Loucy (cell line): ENCODE results near the gene LTBR.

Experiments
- H2AFZ ChIP-seq: fragments of 200-600 bp; sonication (generic); 2 replicates; pipeline ENCODE4 v1.6.0; 2016; ENCODE audit warnings: antibody characterized with exemption, mild to moderate bottlenecking, low read length, moderate library complexity
- H3F3A ChIP-seq: fragments of 200-600 bp; 2 replicates; pipeline ENCODE4 v1.6.0; 2016; ENCODE audit warnings: antibody characterized with exemption, low read depth, mild to moderate bottlenecking
- H3K27me3 ChIP-seq: fragments of 200-600 bp; sonication (generic); 2 replicates; pipeline ENCODE4 v1.6.1; 2014; ENCODE audit warnings: low read length, mild to moderate bottlenecking; ENCODE audit not compliant: insufficient read depth, poor library complexity, severe bottlenecking
- H3K36me3 ChIP-seq: fragments of 200-600 bp; sonication (generic); 2 replicates; pipeline ENCODE4 v1.6.1; 2016; ENCODE audit warnings: low read length; ENCODE audit not compliant: insufficient read depth
- H3K4me1 ChIP-seq: fragments of 200-600 bp; sonication (generic); 2 replicates; pipeline ENCODE4 v1.5.1; 2014; ENCODE audit warnings: low read length, mild to moderate bottlenecking; ENCODE audit not compliant: insufficient read depth, poor library complexity, severe bottlenecking
- H3K4me2 ChIP-seq: fragments of 200-600 bp; sonication (generic); 2 replicates; pipeline ENCODE4 v1.6.0; 2014; ENCODE audit warnings: antibody characterized with exemption, low read length, low read depth, mild to moderate bottlenecking; ENCODE audit not compliant: poor library complexity, severe bottlenecking
- H3K4me3 ChIP-seq: fragments of 200-600 bp; sonication (generic); 2 replicates; pipeline ENCODE4 v1.5.1; 2014; ENCODE audit warnings: low read length, mild to moderate bottlenecking, mixed read lengths; ENCODE audit not compliant: poor library complexity, severe bottlenecking
- H3K79me2 ChIP-seq: fragments of 200-600 bp; sonication (generic); 2 replicates; pipeline ENCODE4 v1.6.1; 2014; ENCODE audit warnings: low read length; ENCODE audit not compliant: insufficient read depth
- H3K9ac ChIP-seq: fragments of 200-600 bp; sonication (generic); 2 replicates; pipeline ENCODE4 v1.6.0; 2014; ENCODE audit warnings: mild to moderate bottlenecking, low read depth, low read length, moderate library complexity; ENCODE audit not compliant: poor library complexity, severe bottlenecking
- H3K9me2 ChIP-seq: fragments of 200-600 bp; sonication (generic); replicated peaks from 2 replicates; pipeline ENCODE4 v1.6.1; 2016; ENCODE audit warnings: low read depth, low read length, mixed read lengths
- H3K9me3 ChIP-seq: fragments of 200-600 bp; sonication (generic); 2 replicates; pipeline ENCODE4 v1.6.1; 2014; ENCODE audit warnings: mild to moderate bottlenecking, antibody characterized with exemption, low read length, low read depth; ENCODE audit not compliant: insufficient read depth
- H4K20me1 ChIP-seq: fragments of 200-600 bp; sonication (generic); 2 replicates; pipeline ENCODE4 v1.6.0; 2014; ENCODE audit warnings: antibody characterized with exemption, low read length, mild to moderate bottlenecking; ENCODE audit not compliant: insufficient read depth, poor library complexity, severe bottlenecking
- CTCF ChIP-seq: fragments of 200-600 bp; sonication (generic); conservative IDR thresholded peaks from 2 replicates; pipeline ENCODE4 v1.5.1; 2014; ENCODE audit warnings: mild to moderate bottlenecking, antibody characterized with exemption, low read length
- EZH2phosphoT487 ChIP-seq: fragments of 200-600 bp; IDR thresholded peaks from 2 replicates; pipeline ENCODE4 v1.6.1; 2018; ENCODE audit warnings: antibody characterized with exemption, mild to moderate bottlenecking, moderate library complexity, borderline replicate concordance

The LTBR gene

GRCh38 chr12:6364044-6364374, 20.0 kb upstream of the LTBR start:
- Histone ChIP-seq H4K20me1 (no peaks in the 10 kb centered on the region), H3K9ac (no peak overlapping the region), H3K4me3 (no peak overlapping the region), H3K79me2 (no peaks in the 10 kb centered on the region), H2AFZ (no peak overlapping the region), H3K4me2 (no peak overlapping the region), H3K36me3 (no peaks in the 10 kb centered on the region), H3K9me3 (no peaks in the 10 kb centered on the region), H3F3A (peaks cover 4% of the 10 kb centered on the region), H3K27me3 (no peaks in the 10 kb centered on the region), H3K4me1 (peaks cover 17% of the 10 kb centered on the region), H3K9me2 (no peaks in the 10 kb centered on the region)
- TF ChIP-seq CTCF (no peak), EZH2phosphoT487 (no peak)

DNA sequence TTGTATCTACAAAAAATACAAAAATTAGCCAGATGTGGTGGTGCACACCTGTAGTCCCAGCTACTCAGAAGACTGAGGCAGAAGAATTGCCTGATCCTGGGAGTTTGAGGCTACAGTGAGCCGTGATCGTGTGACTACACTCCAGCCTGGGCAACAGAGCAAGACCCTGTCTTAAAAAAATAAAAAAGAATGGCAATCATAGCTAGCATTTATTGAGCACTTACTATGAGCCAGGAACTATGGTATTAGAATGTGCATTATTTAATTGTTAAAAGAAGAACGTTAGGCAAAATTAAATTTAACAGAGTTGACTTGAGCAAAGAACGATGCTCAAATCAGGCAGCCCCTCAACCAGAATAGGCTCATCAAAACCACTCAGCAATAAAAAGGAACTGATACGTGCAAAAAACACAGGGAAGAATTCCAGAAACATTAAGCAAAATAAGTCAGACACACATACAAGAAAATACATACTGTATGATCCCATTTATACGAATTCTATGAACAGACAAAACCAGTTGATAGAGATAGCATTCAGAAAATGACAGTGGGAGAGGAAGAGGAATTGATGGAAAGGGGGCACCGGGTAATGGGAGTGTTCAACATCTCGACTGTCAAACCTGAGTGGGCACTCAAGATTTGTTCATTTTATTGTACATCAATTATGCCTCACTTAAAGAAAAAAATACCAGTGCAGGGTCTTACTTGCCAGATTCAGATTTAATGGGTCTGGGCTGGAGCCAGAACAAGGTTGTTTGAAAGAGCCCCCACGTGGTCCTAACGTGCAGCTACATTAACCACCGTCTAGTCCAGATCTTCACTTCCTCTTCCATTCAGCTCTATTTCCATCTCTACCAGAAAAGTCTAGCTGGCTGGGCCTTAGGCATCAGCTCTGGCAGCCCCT, 16.6 kb upstream of the LTBR start:
- Histone ChIP-seq H4K20me1 (no peaks in the 10 kb centered on the region), H3K27me3 (no peaks in the 10 kb centered on the region), H3K4me1 (peaks cover 39% of the 10 kb centered on the region), H3K36me3 (no peaks in the 10 kb centered on the region), H3K4me2 (peak overlapping the region; percentile 30), H2AFZ (no peak overlapping the region), H3K9ac (peak overlapping the region; percentile 40), H3F3A (peaks cover 4% of the 10 kb centered on the region), H3K9me3 (no peaks in the 10 kb centered on the region), H3K9me2 (no peaks in the 10 kb centered on the region), H3K4me3 (peak overlapping the region; percentile 5), H3K79me2 (no peaks in the 10 kb centered on the region)
- TF ChIP-seq EZH2phosphoT487 (no peak), CTCF (peak; percentile 71)

DNA sequence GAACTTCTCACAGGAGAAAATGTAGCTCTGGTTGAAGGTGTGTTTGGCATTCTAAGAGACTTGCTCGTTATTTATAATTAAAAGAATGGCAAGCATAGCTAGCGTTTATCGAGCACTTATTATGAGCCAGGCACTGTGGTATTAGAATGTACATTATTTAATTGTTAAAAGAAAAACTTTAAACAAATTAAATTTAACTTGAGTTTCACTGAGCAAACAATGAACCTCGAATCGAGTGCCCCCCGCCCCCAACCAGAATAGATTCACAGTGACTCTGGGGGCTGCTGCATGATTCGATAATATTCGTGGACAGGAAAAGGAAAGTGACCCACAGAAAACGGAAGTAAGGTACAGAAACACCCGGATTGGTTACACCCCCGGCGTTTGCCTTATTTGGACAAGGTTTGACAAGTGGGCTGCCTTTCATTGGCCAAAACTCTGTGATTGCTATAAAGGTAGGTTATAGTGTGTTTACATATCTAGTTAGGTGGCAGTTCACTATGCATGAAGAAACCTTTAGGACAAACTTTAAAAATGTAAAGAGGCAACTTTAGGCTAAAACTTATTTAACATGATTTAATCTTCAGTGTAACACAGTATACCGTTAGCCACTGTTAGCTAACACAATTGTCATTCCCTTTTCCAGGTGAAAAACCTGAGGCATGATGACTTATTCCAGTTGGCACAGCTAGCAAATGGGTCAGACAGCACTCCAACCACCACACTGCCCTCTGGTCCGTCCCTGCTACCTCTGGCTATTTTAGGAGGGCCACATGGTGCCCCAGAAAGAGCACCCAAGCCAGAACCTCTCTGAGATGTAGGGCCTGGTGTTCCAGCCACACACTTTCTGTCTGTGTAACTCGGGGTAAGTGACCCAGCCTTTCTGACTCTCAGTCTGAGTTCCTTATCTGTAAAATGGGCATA, 15.7 kb upstream of the LTBR start:
- Histone ChIP-seq H4K20me1 (no peaks in the 10 kb centered on the region), H3K9me3 (no peaks in the 10 kb centered on the region), H3F3A (peaks cover 4% of the 10 kb centered on the region), H3K4me1 (peaks cover 48% of the 10 kb centered on the region), H3K27me3 (no peaks in the 10 kb centered on the region), H3K36me3 (no peaks in the 10 kb centered on the region), H3K9ac (peak overlapping the region; percentile 40), H3K9me2 (no peaks in the 10 kb centered on the region), H3K4me2 (peak overlapping the region; percentile 30), H3K79me2 (no peaks in the 10 kb centered on the region), H2AFZ (no peak overlapping the region), H3K4me3 (peak overlapping the region; percentile 5)
- TF ChIP-seq CTCF (no peak), EZH2phosphoT487 (no peak)
